Stimulated activated naive CD8-positive, alpha-beta T cell treated with anti-CD3 and anti-CD28 coated beads, Interleukin-15, amount 100 ng/mL, for 72 hours (primary cell): ENCODE measurements around the gene TMSB15B.
"Not testable (repeated sequence)": the region's sequence is repeated elsewhere in the genome, so short reads cannot be mapped to it uniquely, and the experiment has no call there.

Experiments used
- ATAC-seq: fragments of 150-1000 bp; cut with Tn5 transposase; 2 replicates; pipeline ENCODE4 v1.10.0; 2021; ENCODE audit warnings: mild to moderate bottlenecking, moderate library complexity
- DNase-seq, 2 donors: peaks; one replicate each; pipeline ENCODE4 v3.0.0; 2021 to 2022
- H3K27ac Mint-ChIP-seq, 2 donors: one replicate each; pipeline ENCODE4 v1.8.0; 2022; ENCODE audit warnings: mild to moderate bottlenecking in 2 of 2, mixed read lengths in 2 of 2, moderate library complexity in 2 of 2
- H3K27me3 Mint-ChIP-seq: one replicate; pipeline ENCODE4 v1.8.0; 2022; ENCODE audit warnings: mixed read lengths
- H3K4me1 Mint-ChIP-seq: one replicate; pipeline ENCODE4 v1.8.0; 2022; ENCODE audit warnings: mild to moderate bottlenecking, mixed read lengths
- H3K4me3 Mint-ChIP-seq, 2 donors: one replicate each; pipeline ENCODE4 v1.8.0; 2022; ENCODE audit warnings: mild to moderate bottlenecking in 2 of 2, mixed read lengths in 2 of 2, moderate library complexity in 1 of 2
- H3K9me3 Mint-ChIP-seq, 2 donors: one replicate each; pipeline ENCODE4 v1.8.0; 2022; ENCODE audit warnings: mixed read lengths in 2 of 2

Gene TMSB15B

GRCh38 chrX:103983508-103983907 lies 21.1 kb downstream of the TMSB15B start:
- H3K4me1 Mint-ChIP-seq, H3K9me3 Mint-ChIP-seq: not testable (repeated sequence)

GRCh38 chrX:103999234-103999633 lies 36.8 kb downstream of the TMSB15B start:
- Mint-ChIP-seq H3K4me1 (no peaks in the 10 kb centered on the region), H3K27me3 (no peaks in the 10 kb centered on the region), H3K9me3 (no peaks in the 10 kb centered on the region), H3K27ac (no peak overlapping the region), H3K4me3 (no peak overlapping the region)
- ATAC-seq, result no peak
- no peak for DNase-seq

More at GRCh38 chrX:103983508-103983907, 21.1 kb downstream of the TMSB15B start:
- not testable (repeated sequence) for H3K4me3 Mint-ChIP-seq, DNase-seq, H3K27ac Mint-ChIP-seq, ATAC-seq, H3K27me3 Mint-ChIP-seq

GRCh38 chrX:104008831-104009230 lies 46.4 kb downstream of the TMSB15B start:
- Mint-ChIP-seq H3K4me1 (no peaks in the 10 kb centered on the region), H3K27ac (no peak overlapping the region), H3K27me3 (peaks cover 11% of the 10 kb centered on the region), H3K9me3 (no peaks in the 10 kb centered on the region), H3K4me3 (no peak overlapping the region)
- DNase-seq, result no peak
- no peak for ATAC-seq

- ATAC-seq (no peak), DNase-seq (no peak)
- H3K27me3 Mint-ChIP-seq, result peaks cover 10% of the 10 kb centered on the region
- no peak overlapping the region for H3K27ac Mint-ChIP-seq
- H3K4me1 Mint-ChIP-seq, result no peaks in the 10 kb centered on the region
- H3K4me3 Mint-ChIP-seq, result no peak overlapping the region
- no peaks in the 10 kb centered on the region for H3K9me3 Mint-ChIP-seq
Observed at GRCh38 chrX:104013158-104013557, 50.7 kb downstream of the TMSB15B start.

GRCh38 chrX:104013606-104014005 lies 51.2 kb downstream of the TMSB15B start, which contains the start of gene H2BW1:
Gene H2BW1, minus strand, starts transcription at chrX:104013708. Its CDS starts 132 bp downstream, at chrX:104013576.
- Mint-ChIP-seq H3K27me3 (peaks cover 13% of the 10 kb centered on the region), H3K4me3 (no peak within 1 kb of the TSS), H3K27ac (no peak within 1 kb of the TSS), H3K9me3 (no peaks in the 10 kb centered on the region), H3K4me1 (no peaks in the 10 kb centered on the region)
- ATAC-seq (no peak), DNase-seq (no peak)

- H3K4me3 Mint-ChIP-seq, ATAC-seq: not testable (repeated sequence)
Observed at GRCh38 chrX:104015576-104015975, 53.1 kb downstream of the TMSB15B start.

More at GRCh38 chrX:104015576-104015975, 53.1 kb downstream of the TMSB15B start:
- DNase-seq, H3K27ac Mint-ChIP-seq, H3K4me1 Mint-ChIP-seq, H3K9me3 Mint-ChIP-seq: not testable (repeated sequence)
- H3K27me3 Mint-ChIP-seq, result peaks cover 13% of the 10 kb centered on the region
